Omental fat pad (tissue), 4 donors: ENCODE results near the gene GDNF. TPM values are rescaled to one million over a fixed set of nuclear protein-coding genes. Genes with fewer than 3 reads are reported as not detected.
"Not testable (repeated sequence)": the region's sequence is repeated elsewhere in the genome, so short reads cannot be mapped to it uniquely, and the experiment has no call there.

Source experiments
- ATAC-seq: fragments of 150-250 bp; one replicate; pipeline ENCODE4 v1.9.1; 2016; ENCODE audit warnings: mild to moderate bottlenecking, moderate library complexity; ENCODE audit not compliant: low FRiP score
- DNase-seq: peaks from one replicate; pipeline ENCODE4 v3.0.0-alpha.2; 2019; ENCODE audit warnings: low spot score
- total RNA-seq, 4 donors: library from RNA; depleted of rRNA; stranded (reverse); fragments of >200 nt; gene quantifications; one replicate each; pipeline ENCODE4 v1.1.0, GENCODE V29; 2016
- TF ChIP-seq, protein P1 (sequence below), 3 donors: fragments of 450-650 bp; IDR thresholded peaks; one replicate each; pipeline ENCODE4 v1.5.1; 2016 to 2017; ENCODE audit warnings: antibody characterized with exemption in 3 of 3, mild to moderate bottlenecking in 3 of 3, moderate library complexity in 2 of 3

Gene GDNF
- total RNA-seq, 4 donors from 2014 or later = 0.13 TPM; not detected in 3

GRCh38 chr5:37786862-37787519, 52.9 kb downstream of the GDNF start:
- TF ChIP-seq, protein P1, sequence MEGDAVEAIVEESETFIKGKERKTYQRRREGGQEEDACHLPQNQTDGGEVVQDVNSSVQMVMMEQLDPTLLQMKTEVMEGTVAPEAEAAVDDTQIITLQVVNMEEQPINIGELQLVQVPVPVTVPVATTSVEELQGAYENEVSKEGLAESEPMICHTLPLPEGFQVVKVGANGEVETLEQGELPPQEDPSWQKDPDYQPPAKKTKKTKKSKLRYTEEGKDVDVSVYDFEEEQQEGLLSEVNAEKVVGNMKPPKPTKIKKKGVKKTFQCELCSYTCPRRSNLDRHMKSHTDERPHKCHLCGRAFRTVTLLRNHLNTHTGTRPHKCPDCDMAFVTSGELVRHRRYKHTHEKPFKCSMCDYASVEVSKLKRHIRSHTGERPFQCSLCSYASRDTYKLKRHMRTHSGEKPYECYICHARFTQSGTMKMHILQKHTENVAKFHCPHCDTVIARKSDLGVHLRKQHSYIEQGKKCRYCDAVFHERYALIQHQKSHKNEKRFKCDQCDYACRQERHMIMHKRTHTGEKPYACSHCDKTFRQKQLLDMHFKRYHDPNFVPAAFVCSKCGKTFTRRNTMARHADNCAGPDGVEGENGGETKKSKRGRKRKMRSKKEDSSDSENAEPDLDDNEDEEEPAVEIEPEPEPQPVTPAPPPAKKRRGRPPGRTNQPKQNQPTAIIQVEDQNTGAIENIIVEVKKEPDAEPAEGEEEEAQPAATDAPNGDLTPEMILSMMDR (IDR thresholded peaks at IDR 0.05) = no peak
- no peak for DNase-seq
- ATAC-seq = no peak

- TF ChIP-seq, protein P1 (IDR thresholded peaks at IDR 0.05) = no peak
- ATAC-seq (no peak), DNase-seq (no peak)
Observed at GRCh38 chr5:37786416-37786815, 53.4 kb downstream of the GDNF start.

GRCh38 chr5:37781409-37781808, 58.4 kb downstream of the GDNF start:
- not testable (repeated sequence) for DNase-seq, ATAC-seq

- DNase-seq (no peak), ATAC-seq (no peak)
- TF ChIP-seq, protein P1 (IDR thresholded peaks at IDR 0.05) = no peak
Observed at GRCh38 chr5:37777432-37778130, 62.3 kb downstream of the GDNF start.

DNA sequence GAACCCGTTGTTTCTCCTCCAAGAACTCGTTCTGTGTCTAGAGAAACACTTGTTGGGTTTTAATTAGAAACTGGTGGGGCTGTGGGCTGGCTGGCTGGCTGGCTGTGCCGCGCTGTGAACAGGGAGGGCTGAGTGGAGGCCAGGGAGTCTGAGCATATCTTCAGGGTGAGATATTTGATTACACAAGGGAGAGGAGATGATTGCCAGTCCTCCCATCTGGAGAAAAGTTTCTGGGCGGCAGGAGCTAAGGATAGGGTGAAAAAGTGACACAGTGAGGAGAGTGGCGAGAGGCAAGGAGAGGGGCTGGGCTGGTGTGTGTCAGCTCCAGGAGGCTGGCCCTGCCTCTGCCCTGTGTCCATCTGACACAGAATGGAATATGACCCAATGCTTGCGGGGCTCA, 63.0 kb downstream of the GDNF start:
- TF ChIP-seq, protein P1 (IDR thresholded peaks at IDR 0.05) = no peak
- ATAC-seq (no peak), DNase-seq (no peak)

DNA sequence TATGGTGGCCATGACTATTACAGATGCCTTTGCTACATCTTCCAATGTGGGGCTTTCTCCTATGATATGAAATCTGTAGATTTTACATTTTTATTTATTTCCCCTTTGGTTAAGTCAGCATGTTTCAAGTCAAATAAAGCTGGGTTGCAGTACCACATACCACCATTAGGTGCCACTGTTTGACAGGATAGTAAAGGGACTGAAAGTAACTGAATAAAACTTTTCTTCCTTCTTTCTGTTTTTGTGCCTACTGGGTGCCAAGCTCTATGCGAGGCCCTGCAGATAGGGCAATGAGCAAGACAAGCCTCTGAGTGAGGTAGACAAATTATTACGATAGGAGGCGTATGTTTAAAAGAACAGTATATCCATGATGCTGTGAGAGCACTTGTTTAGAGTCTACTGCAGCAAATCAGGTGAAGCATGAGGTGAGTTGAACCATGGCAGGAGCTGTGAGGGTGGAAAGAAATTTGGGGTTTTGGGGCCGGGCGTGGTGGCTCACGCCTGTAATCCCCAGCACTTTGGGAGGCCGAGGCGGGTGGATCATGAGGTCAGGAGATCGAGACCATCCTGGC, 64.8 kb downstream of the GDNF start:
- DNase-seq = no peak
- TF ChIP-seq, protein P1 (IDR thresholded peaks at IDR 0.05) = no peak
- ATAC-seq = no peak

DNA sequence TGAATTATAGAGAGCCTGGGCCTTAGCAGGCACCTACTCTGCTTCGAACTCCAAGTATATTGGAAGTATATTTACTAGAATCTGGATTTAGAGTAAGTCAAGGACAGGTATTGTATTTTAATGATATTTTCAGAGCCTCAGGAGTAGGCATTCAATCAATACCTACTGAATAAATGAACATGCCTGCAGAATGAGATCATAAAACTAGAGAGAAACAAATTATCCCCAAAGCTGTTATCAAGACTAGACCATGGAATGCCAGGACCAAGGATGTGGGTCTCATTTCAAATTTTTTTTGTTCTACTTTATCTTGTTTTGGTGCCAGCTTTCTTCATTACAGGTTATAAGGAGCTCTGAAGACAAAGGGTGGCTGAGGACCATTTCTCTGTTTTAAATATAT, 66.0 kb downstream of the GDNF start:
- DNase-seq = no peak

More for the DNA sequence above, 66.0 kb downstream of the GDNF start:
- TF ChIP-seq, protein P1 (IDR thresholded peaks at IDR 0.05) = no peak
- ATAC-seq = no peak
